NB4 (cell line): ENCODE measurements around the gene IFT52.

ENCODE experiments used
- CTCF ChIP-seq: IDR thresholded peaks from one replicate; pipeline ENCODE4 v1.5.1; 2012; ENCODE audit warnings: low read depth, low read length
- POLR2A ChIP-seq: IDR thresholded peaks from 2 replicates; pipeline ENCODE4 v1.6.1; 2011; ENCODE audit warnings: mild to moderate bottlenecking; ENCODE audit not compliant: insufficient read length; ENCODE audit errors: extremely low read depth

GRCh38 chr20:43567477-43567876, 23.3 kb upstream of the IFT52 start:
- TF ChIP-seq CTCF = no peak
- no peak for TF ChIP-seq POLR2A
